Neuronal stem cell (in vitro differentiated cells): Measurements from ENCODE around the gene PAK4.
A peak's percentile ranks its signal among the peaks of the same experiment; 100 is the strongest.

Experiments used
- DNase-seq: peaks from one replicate; pipeline ENCODE4 v3.0.0-alpha.2; 2013; ENCODE audit warnings: low spot score
- H2AFZ ChIP-seq: one replicate; pipeline ENCODE4 v1.6.1; 2013; ENCODE audit warnings: mild to moderate bottlenecking, low read length, inconsistent platforms
- H2AK5ac ChIP-seq: 2 replicates; pipeline ENCODE4 v1.6.1; 2013; ENCODE audit warnings: low read depth, mild to moderate bottlenecking, inconsistent platforms, low read length, moderate library complexity, mixed read lengths
- H2BK120ac ChIP-seq: 2 replicates; pipeline ENCODE4 v1.6.1; 2013; ENCODE audit warnings: low read depth, mild to moderate bottlenecking, inconsistent platforms, low read length, moderate library complexity, mixed read lengths
- H2BK12ac ChIP-seq: one replicate; pipeline ENCODE4 v1.6.1; 2013; ENCODE audit warnings: low read length, inconsistent platforms
- H2BK15ac ChIP-seq: 2 replicates; pipeline ENCODE4 v1.6.1; 2013; ENCODE audit warnings: mild to moderate bottlenecking, low read length, inconsistent platforms, mixed read lengths
- H2BK5ac ChIP-seq: one replicate; pipeline ENCODE4 v1.6.1; 2013; ENCODE audit warnings: inconsistent platforms, mild to moderate bottlenecking, low read length, moderate library complexity
- H3K14ac ChIP-seq: one replicate; pipeline ENCODE4 v1.6.1; 2013; ENCODE audit warnings: low read length, inconsistent platforms
- H3K18ac ChIP-seq: 2 replicates; pipeline ENCODE4 v1.6.1; 2013; ENCODE audit warnings: low read length, inconsistent platforms
- H3K23ac ChIP-seq: 2 replicates; pipeline ENCODE4 v1.6.1; 2013; ENCODE audit warnings: low read depth, mild to moderate bottlenecking, mixed read lengths, low read length, inconsistent platforms; ENCODE audit not compliant: poor library complexity
- H3K27ac ChIP-seq: replicated peaks from 3 replicates; pipeline ENCODE4 v1.5.1; 2013; ENCODE audit warnings: low read length, inconsistent platforms
- H3K27me3 ChIP-seq, 3 experiments: 2 replicates each; pipeline ENCODE4 v1.6.1; 2013; ENCODE audit warnings: low read length in 3 of 3, mild to moderate bottlenecking in 2 of 3, inconsistent platforms in 1 of 3, low read depth in 1 of 3, mixed read lengths in 1 of 3, moderate library complexity in 1 of 3; ENCODE audit not compliant: control insufficient read depth in 3 of 3, insufficient read depth in 3 of 3
- H3K36me3 ChIP-seq, 2 donors: replicated peaks in 1 of 2; 2 replicates each; pipeline ENCODE4 v1.6.1; 2013; ENCODE audit warnings: low read length in 2 of 2; ENCODE audit not compliant: control insufficient read depth in 2 of 2, insufficient read depth in 2 of 2
- H3K4ac ChIP-seq: 2 replicates; pipeline ENCODE4 v1.6.1; 2013; ENCODE audit warnings: inconsistent platforms, mild to moderate bottlenecking, low read length, moderate library complexity
- H3K4me1 ChIP-seq, 2 donors: 1 replicate in 1 of 2; 2 replicates in 1 of 2; pipeline ENCODE4 v1.6.1; 2013; ENCODE audit warnings: low read length in 2 of 2, low read depth in 1 of 2; ENCODE audit not compliant: control insufficient read depth in 2 of 2, insufficient read depth in 1 of 2
- H3K4me2 ChIP-seq: one replicate; pipeline ENCODE4 v1.6.1; 2013; ENCODE audit warnings: mild to moderate bottlenecking, low read length, inconsistent platforms; ENCODE audit not compliant: insufficient read depth, poor library complexity, severe bottlenecking
- H3K4me3 ChIP-seq, 2 donors: 2 replicates each; pipeline ENCODE4 v1.5.1; 2013; ENCODE audit warnings: low read length in 2 of 2, mild to moderate bottlenecking in 2 of 2, inconsistent platforms in 1 of 2, moderate library complexity in 1 of 2
- H3K79me1 ChIP-seq: one replicate; pipeline ENCODE4 v1.6.1; 2013; ENCODE audit warnings: low read depth, mild to moderate bottlenecking, inconsistent platforms, low read length, moderate library complexity
- H3K9ac ChIP-seq: one replicate; pipeline ENCODE4 v1.6.1; 2013; ENCODE audit warnings: mild to moderate bottlenecking, low read depth, low read length, inconsistent platforms; ENCODE audit not compliant: poor library complexity
- H3K9me3 ChIP-seq, 2 donors: replicated peaks in 1 of 2; 2 replicates each; pipeline versions ENCODE3 to v1.6.1; 2013; ENCODE audit warnings: low read length in 2 of 2, mild to moderate bottlenecking in 2 of 2, inconsistent platforms in 1 of 2, low read depth in 1 of 2, mixed read lengths in 1 of 2, moderate library complexity in 1 of 2; ENCODE audit not compliant: control insufficient read depth in 2 of 2, insufficient read depth in 1 of 2
- H4K8ac ChIP-seq: one replicate; pipeline ENCODE4 v1.6.1; 2013; ENCODE audit warnings: low read depth, mild to moderate bottlenecking, inconsistent platforms, low read length, moderate library complexity
- H4K91ac ChIP-seq: one replicate; pipeline ENCODE4 v1.6.1; 2013; ENCODE audit warnings: low read length, low read depth, mild to moderate bottlenecking, inconsistent platforms; ENCODE audit not compliant: poor library complexity
- WGBS, 2 donors: extraction: QIAGEN DNeasy Blood & Tissue Kit; methylation state at CpG; one replicate each; pipeline ENCODE4 v1.1.7; 2013; ENCODE audit warnings: missing lambda C conversion rate in 2 of 2, mixed read lengths in 1 of 2; ENCODE audit not compliant: insufficient read length in 2 of 2, insufficient replicate concordance in 1 of 2; ENCODE audit errors: extremely low coverage in 2 of 2; 5-methylcytosine and 5-hydroxymethylcytosine counted together

PAK4 gene

GRCh38 chr19:39137131-39137530, 11.5 kb downstream of the PAK4 start:
- H3K4ac ChIP-seq, result no peak overlapping the region
- no peak overlapping the region for H3K4me2 ChIP-seq
- no peak overlapping the region for H4K8ac ChIP-seq
- H3K18ac ChIP-seq, result no peak overlapping the region
- H3K27me3 ChIP-seq, result no peaks in the 10 kb centered on the region
- no peak for DNase-seq
- WGBS, 2 donors, result no CpG with 5 or more reads among the region's 12 CpGs
- H2AK5ac ChIP-seq, result no peak overlapping the region
- H3K79me1 ChIP-seq, result peaks cover 10% of the 10 kb centered on the region
- H2BK5ac ChIP-seq, result no peak overlapping the region
- no peak overlapping the region for H4K91ac ChIP-seq
- H3K9me3 ChIP-seq, result no peaks in the 10 kb centered on the region
- H3K23ac ChIP-seq, result no peak overlapping the region
- no peak overlapping the region for H2BK120ac ChIP-seq
- H3K27ac ChIP-seq, result no peak overlapping the region
- no peak overlapping the region for H2BK12ac ChIP-seq
- no peak overlapping the region for H2AFZ ChIP-seq
- no peak overlapping the region for H3K4me3 ChIP-seq
- H3K4me1 ChIP-seq, result peaks cover 26 to 34% of the 10 kb centered on the region in 2 donors
- no peak overlapping the region for H3K14ac ChIP-seq
- no peaks in the 10 kb centered on the region for H3K36me3 ChIP-seq
- H2BK15ac ChIP-seq, result no peak overlapping the region
- H3K9ac ChIP-seq, result no peak overlapping the region

- no peak overlapping the region for H4K8ac ChIP-seq
- WGBS, 2 donors, result no CpG with 5 or more reads among the region's 20 CpGs
- no peaks in the 10 kb centered on the region for H3K36me3 ChIP-seq
- no peak overlapping the region for H2BK120ac ChIP-seq
- peak overlapping the region; percentile 57 for H3K4ac ChIP-seq
- H3K9ac ChIP-seq, result no peak overlapping the region
- H3K9me3 ChIP-seq, result no peaks in the 10 kb centered on the region
- H3K4me3 ChIP-seq, result no peak overlapping the region
- peaks cover 10% of the 10 kb centered on the region for H3K79me1 ChIP-seq
- peak overlapping the region; percentile 77 for H3K14ac ChIP-seq
- peak overlapping the region; percentile 77 for H2BK5ac ChIP-seq
- peaks cover 17 to 28% of the 10 kb centered on the region in 2 donors for H3K4me1 ChIP-seq
- peak overlapping the region; percentile 8 for H3K23ac ChIP-seq
- DNase-seq, result no peak
- no peaks in the 10 kb centered on the region for H3K27me3 ChIP-seq
- H2BK15ac ChIP-seq, result peak overlapping the region; percentile 73
- H2BK12ac ChIP-seq, result peak overlapping the region; percentile 1
- no peak overlapping the region for H2AFZ ChIP-seq
- peak overlapping the region; percentile 30 for H3K4me2 ChIP-seq
- H4K91ac ChIP-seq, result peak overlapping the region; percentile 92
- H3K27ac ChIP-seq, result peak overlapping the region; percentile 78
- H3K18ac ChIP-seq, result peak overlapping the region; percentile 90
- peak overlapping the region; percentile 65 for H2AK5ac ChIP-seq
Observed at GRCh38 chr19:39138221-39139211, 12.9 kb downstream of the PAK4 start.

- Histone ChIP-seq H3K18ac (peak overlapping the region; percentile 66), H3K79me1 (peaks cover 10% of the 10 kb centered on the region), H2AFZ (no peak overlapping the region), H3K4me3 (no peak overlapping the region), H3K4me1 (peaks cover 19 to 28% of the 10 kb centered on the region in 2 donors), H3K4ac (no peak overlapping the region), H2BK15ac (no peak overlapping the region), H2BK120ac (no peak overlapping the region), H4K8ac (no peak overlapping the region), H2BK5ac (peak overlapping the region; percentile 77), H4K91ac (no peak overlapping the region), H3K27me3 (no peaks in the 10 kb centered on the region), H2BK12ac (no peak overlapping the region), H3K4me2 (peak overlapping the region; percentile 30), H3K14ac (no peak overlapping the region), H3K27ac (peak overlapping the region; percentile 78), H3K36me3 (no peaks in the 10 kb centered on the region), H3K23ac (no peak overlapping the region), H3K9ac (no peak overlapping the region), H2AK5ac (peak overlapping the region; percentile 22), H3K9me3 (no peaks in the 10 kb centered on the region)
- DNase-seq, result no peak
- no CpG with 5 or more reads among the region's 8 CpGs for WGBS, 2 donors
Observed at GRCh38 chr19:39139305-39139874, 13.8 kb downstream of the PAK4 start.

- H3K4me1 ChIP-seq, result peaks cover 25 to 33% of the 10 kb centered on the region in 2 donors
- H3K18ac ChIP-seq, result peak overlapping the region; percentile 61
- peak overlapping the region; percentile 24 for H3K27ac ChIP-seq
- no peak overlapping the region for H3K23ac ChIP-seq
- H4K8ac ChIP-seq, result no peak overlapping the region
- peak overlapping the region; percentile 77 for H2BK5ac ChIP-seq
- no peak overlapping the region for H3K14ac ChIP-seq
- DNase-seq, result no peak
- H2BK15ac ChIP-seq, result no peak overlapping the region
- no peaks in the 10 kb centered on the region for H3K36me3 ChIP-seq
- no peaks in the 10 kb centered on the region for H3K27me3 ChIP-seq
- peaks cover 10% of the 10 kb centered on the region for H3K79me1 ChIP-seq
- no peak overlapping the region for H3K4me2 ChIP-seq
- H2AK5ac ChIP-seq, result peak overlapping the region; percentile 18
- H4K91ac ChIP-seq, result no peak overlapping the region
- WGBS, 2 donors, result no CpG with 5 or more reads among the region's 7 CpGs
- no peak overlapping the region for H2AFZ ChIP-seq
- no peaks in the 10 kb centered on the region for H3K9me3 ChIP-seq
- H3K9ac ChIP-seq, result no peak overlapping the region
- H2BK12ac ChIP-seq, result no peak overlapping the region
- H2BK120ac ChIP-seq, result no peak overlapping the region
- no peak overlapping the region for H3K4me3 ChIP-seq
- H3K4ac ChIP-seq, result no peak overlapping the region
Observed at GRCh38 chr19:39139971-39140453, 14.4 kb downstream of the PAK4 start.
